ENCODE results near the gene SLC5A1.

DNA sequence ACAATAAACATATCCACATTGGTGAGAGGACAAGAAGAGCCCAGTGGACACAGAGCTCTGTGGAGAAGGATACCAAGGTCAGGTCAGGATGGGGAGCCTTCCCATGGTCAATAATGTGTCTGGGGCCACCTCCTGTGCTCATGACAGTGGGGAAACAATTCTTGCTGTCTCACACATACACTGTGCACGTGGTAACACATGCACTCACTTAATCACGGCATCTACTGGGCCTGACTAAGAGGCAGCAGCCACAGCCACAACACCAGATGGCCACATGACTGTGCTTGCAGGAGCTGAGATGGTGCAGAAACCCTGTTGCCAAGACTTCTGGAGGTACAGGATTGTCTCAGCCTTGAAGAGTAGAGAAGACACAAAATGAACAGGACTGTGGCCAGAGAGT, 87.4 kb downstream of the SLC5A1 start:
- TF ChIP-seq, protein P1, sequence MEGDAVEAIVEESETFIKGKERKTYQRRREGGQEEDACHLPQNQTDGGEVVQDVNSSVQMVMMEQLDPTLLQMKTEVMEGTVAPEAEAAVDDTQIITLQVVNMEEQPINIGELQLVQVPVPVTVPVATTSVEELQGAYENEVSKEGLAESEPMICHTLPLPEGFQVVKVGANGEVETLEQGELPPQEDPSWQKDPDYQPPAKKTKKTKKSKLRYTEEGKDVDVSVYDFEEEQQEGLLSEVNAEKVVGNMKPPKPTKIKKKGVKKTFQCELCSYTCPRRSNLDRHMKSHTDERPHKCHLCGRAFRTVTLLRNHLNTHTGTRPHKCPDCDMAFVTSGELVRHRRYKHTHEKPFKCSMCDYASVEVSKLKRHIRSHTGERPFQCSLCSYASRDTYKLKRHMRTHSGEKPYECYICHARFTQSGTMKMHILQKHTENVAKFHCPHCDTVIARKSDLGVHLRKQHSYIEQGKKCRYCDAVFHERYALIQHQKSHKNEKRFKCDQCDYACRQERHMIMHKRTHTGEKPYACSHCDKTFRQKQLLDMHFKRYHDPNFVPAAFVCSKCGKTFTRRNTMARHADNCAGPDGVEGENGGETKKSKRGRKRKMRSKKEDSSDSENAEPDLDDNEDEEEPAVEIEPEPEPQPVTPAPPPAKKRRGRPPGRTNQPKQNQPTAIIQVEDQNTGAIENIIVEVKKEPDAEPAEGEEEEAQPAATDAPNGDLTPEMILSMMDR (IDR thresholded peaks at IDR 0.05), result no peak
- no peak for TF ChIP-seq EZH2 (IDR thresholded peaks at IDR 0.05; ENCODE audit: borderline replicate concordance, insufficient read depth, low read depth, low read length, poor library complexity, severe bottlenecking)
